ENCODE measurements around the gene SLC25A52.

Gene SLC25A52

DNA sequence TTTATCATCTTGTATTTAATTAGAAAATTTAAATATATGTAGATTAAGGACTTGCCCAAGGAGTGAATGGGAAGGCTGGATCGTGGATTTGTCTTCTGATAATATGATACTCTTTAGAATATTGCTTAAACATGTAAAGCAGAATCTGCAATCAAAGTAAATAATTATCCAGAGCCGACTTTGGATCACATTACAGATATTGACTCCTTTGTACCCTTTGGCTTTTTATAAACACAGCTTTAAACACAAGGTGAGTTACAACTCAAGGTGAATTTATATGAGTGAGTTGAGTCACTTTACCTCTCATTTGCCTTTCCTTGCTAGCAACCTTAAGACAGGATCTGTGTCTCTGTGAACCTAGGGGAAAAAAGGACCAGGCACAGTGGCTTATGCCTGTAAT, 37.7 kb upstream of the SLC25A52 start:
- no peak overlapping the region for H3K4me3 ChIP-seq (ENCODE audit: low read length, poor library complexity, severe bottlenecking)
- TF ChIP-seq CTCF (conservative IDR thresholded peaks at IDR 0.05; ENCODE audit: low read length) (no peak), EZH2phosphoT487 (IDR thresholded peaks at IDR 0.05; ENCODE audit: borderline replicate concordance) (no peak)
- H3K4me1 ChIP-seq (ENCODE audit: insufficient read depth, low read length, poor library complexity, severe bottlenecking), result peaks cover 4% of the 10 kb centered on the region
- H3K27me3 ChIP-seq (ENCODE audit: insufficient read depth, low read length, poor library complexity, severe bottlenecking), result no peaks in the 10 kb centered on the region
- H3F3A ChIP-seq (ENCODE audit: low read depth), result no peaks in the 10 kb centered on the region
- no peaks in the 10 kb centered on the region for H4K20me1 ChIP-seq (ENCODE audit: insufficient read depth, low read length, poor library complexity, severe bottlenecking)
- H3K79me2 ChIP-seq (ENCODE audit: insufficient read depth, low read length), result no peaks in the 10 kb centered on the region
- H3K9ac ChIP-seq (ENCODE audit: low read depth, low read length, poor library complexity, severe bottlenecking), result no peak overlapping the region
- H3K9me2 ChIP-seq (replicated peaks; ENCODE audit: low read depth, low read length), result no peaks in the 10 kb centered on the region
- H2AFZ ChIP-seq (ENCODE audit: low read length), result no peak overlapping the region
- H3K36me3 ChIP-seq (ENCODE audit: insufficient read depth, low read length), result no peaks in the 10 kb centered on the region
- H3K4me2 ChIP-seq (ENCODE audit: low read depth, low read length, poor library complexity, severe bottlenecking), result no peak overlapping the region
- no peaks in the 10 kb centered on the region for H3K9me3 ChIP-seq (ENCODE audit: insufficient read depth, low read depth, low read length)

GRCh38 chr18:31795747-31796146, 35.1 kb upstream of the SLC25A52 start:
- Histone ChIP-seq H3K4me1 (ENCODE audit: insufficient read depth, low read length, poor library complexity, severe bottlenecking) (peaks cover 21% of the 10 kb centered on the region), H3K4me3 (ENCODE audit: low read length, poor library complexity, severe bottlenecking) (no peak overlapping the region), H3K79me2 (ENCODE audit: insufficient read depth, low read length) (no peaks in the 10 kb centered on the region), H3K27me3 (ENCODE audit: insufficient read depth, low read length, poor library complexity, severe bottlenecking) (no peaks in the 10 kb centered on the region), H4K20me1 (ENCODE audit: insufficient read depth, low read length, poor library complexity, severe bottlenecking) (no peaks in the 10 kb centered on the region), H2AFZ (ENCODE audit: low read length) (no peak overlapping the region), H3K9ac (ENCODE audit: low read depth, low read length, poor library complexity, severe bottlenecking) (no peak overlapping the region), H3K36me3 (ENCODE audit: insufficient read depth, low read length) (no peaks in the 10 kb centered on the region), H3K9me2 (replicated peaks; ENCODE audit: low read depth, low read length) (no peaks in the 10 kb centered on the region), H3K4me2 (ENCODE audit: low read depth, low read length, poor library complexity, severe bottlenecking) (no peak overlapping the region), H3F3A (ENCODE audit: low read depth) (no peaks in the 10 kb centered on the region), H3K9me3 (ENCODE audit: insufficient read depth, low read depth, low read length) (no peaks in the 10 kb centered on the region)
- TF ChIP-seq EZH2phosphoT487 (IDR thresholded peaks at IDR 0.05; ENCODE audit: borderline replicate concordance), result no peak
- no peak for TF ChIP-seq CTCF (conservative IDR thresholded peaks at IDR 0.05; ENCODE audit: low read length)

DNA sequence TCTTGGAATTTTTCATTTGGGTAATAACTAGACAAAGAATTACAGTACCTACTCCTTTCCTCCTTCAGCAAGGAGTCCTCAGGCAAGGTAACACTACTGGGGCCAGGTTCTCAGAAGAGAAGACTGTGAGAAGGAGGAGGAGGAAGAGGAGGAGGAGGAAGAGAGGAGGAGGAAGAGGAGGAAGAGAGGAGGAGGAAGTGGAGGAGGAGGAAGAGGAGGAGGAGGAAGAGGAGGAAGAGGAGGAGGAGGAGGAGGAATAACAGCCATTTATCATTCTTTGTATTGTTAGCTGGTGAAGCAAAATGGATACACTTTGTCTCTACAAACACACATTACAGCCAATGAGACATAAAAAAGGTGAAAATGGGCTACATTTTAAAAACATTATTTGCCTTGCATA, 32.9 kb upstream of the SLC25A52 start:
- H3F3A ChIP-seq (ENCODE audit: low read depth), result no peaks in the 10 kb centered on the region
- peak overlapping the region; percentile 68 for H2AFZ ChIP-seq (ENCODE audit: low read length)
- TF ChIP-seq EZH2phosphoT487 (IDR thresholded peaks at IDR 0.05; ENCODE audit: borderline replicate concordance) (no peak), CTCF (conservative IDR thresholded peaks at IDR 0.05; ENCODE audit: low read length) (no peak)
- no peaks in the 10 kb centered on the region for H4K20me1 ChIP-seq (ENCODE audit: insufficient read depth, low read length, poor library complexity, severe bottlenecking)
- no peaks in the 10 kb centered on the region for H3K27me3 ChIP-seq (ENCODE audit: insufficient read depth, low read length, poor library complexity, severe bottlenecking)
- no peaks in the 10 kb centered on the region for H3K36me3 ChIP-seq (ENCODE audit: insufficient read depth, low read length)
- H3K4me3 ChIP-seq (ENCODE audit: low read length, poor library complexity, severe bottlenecking), result no peak overlapping the region
- H3K4me2 ChIP-seq (ENCODE audit: low read depth, low read length, poor library complexity, severe bottlenecking), result no peak overlapping the region
- peaks cover 21% of the 10 kb centered on the region for H3K4me1 ChIP-seq (ENCODE audit: insufficient read depth, low read length, poor library complexity, severe bottlenecking)
- H3K9me2 ChIP-seq (replicated peaks; ENCODE audit: low read depth, low read length), result no peaks in the 10 kb centered on the region
- H3K79me2 ChIP-seq (ENCODE audit: insufficient read depth, low read length), result no peaks in the 10 kb centered on the region
- H3K9ac ChIP-seq (ENCODE audit: low read depth, low read length, poor library complexity, severe bottlenecking), result no peak overlapping the region
- no peaks in the 10 kb centered on the region for H3K9me3 ChIP-seq (ENCODE audit: insufficient read depth, low read depth, low read length)
